NOMO-1 treated with DMSO at 0.1 percent for 48 hours (cell line): ENCODE results near the gene CTNND2.

ENCODE experiments used
- DNase-seq: peaks from one replicate; lab custom pipeline; 2025; ENCODE audit not compliant: unreplicated experiment; lab: John Stamatoyannopoulos, UW

The CTNND2 gene

DNA sequence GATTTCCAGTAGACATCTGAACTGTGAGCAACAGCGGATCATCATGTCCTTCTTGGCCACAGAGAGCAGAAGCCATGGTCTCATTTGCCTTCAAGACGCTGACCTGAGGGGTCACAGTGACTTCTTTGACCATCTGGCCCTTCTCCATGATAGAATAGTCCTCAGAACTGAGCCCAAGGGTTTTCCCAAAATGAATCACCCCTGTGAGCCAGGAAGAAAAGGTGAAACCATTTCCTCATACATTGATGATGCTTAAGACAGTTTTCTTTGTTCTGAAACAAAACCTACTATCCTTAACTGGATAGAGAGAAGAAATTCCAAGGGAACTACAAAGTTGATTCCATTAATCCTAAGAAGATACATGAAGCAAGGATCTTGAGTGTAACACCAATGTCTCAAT, 503.9 kb downstream of the CTNND2 start:
- DNase-seq, result no peak

DNA sequence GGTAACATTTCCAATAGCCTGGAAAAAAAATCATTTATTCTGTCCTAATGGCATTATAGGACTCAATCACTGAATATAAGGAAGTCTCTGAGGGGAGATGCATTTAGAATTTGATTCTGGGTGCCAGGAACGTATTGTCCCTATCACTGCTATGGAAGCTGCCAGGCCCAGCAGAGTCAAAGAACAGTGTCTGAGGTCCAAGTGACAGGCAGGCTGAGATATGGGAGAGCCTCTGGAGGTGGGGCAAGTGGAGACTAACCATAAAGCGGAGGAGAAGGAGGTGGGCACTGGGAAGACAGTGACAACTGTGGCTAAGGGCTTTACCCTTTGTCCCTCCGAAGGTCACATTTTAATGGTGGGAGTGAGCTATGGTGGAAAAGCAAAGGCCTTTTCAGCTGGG, 505.5 kb downstream of the CTNND2 start:
- DNase-seq, result no peak

GRCh38 chr5:11397549-11397948, 506.7 kb downstream of the CTNND2 start:
- no peak for DNase-seq

- no peak for DNase-seq
These were observed 507.3 kb downstream of the CTNND2 start for GRCh38 chr5:11396917-11397316.

DNA sequence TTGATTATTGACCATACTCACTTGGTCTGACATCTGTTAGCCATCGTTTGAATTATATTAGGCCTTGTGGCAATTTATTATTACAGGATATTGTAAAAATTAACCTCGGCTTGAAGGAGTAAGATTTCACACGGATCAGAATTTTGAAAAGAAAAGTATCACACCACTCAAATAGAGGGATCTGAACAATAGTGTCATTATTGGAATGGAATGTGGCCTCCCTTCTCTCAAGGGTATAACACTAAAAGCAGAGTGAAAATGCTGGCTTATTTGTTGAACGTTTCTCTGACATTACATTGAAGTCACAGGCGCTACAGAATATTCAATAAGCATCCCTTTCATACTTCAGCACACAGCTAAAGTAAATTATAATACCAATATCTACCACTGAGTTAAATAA, 509.3 kb downstream of the CTNND2 start:
- no peak for DNase-seq

DNA sequence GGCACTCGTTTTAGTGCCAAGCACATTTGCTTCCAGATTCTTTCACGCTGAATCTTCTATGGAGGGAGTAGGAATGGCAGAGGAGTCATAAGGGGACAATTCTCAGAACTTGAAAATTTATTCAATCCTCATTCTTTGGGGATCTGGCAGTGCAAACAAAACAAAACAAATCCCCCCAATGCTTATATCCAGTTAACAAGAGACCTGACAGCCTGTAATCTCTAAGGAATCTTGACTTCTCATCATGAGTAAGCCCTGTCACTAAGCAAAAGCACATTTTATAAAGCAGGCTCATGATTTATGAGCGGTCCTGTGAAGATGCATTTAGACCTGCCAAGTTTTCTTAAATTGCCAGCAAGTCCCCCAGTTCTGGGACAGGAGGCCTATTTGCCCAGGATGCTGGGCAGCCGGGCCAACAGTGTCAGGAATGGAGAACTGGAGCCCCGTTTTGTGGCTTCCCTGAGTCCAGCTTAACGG, 513.9 kb downstream of the CTNND2 start:
- no peak for DNase-seq

DNA sequence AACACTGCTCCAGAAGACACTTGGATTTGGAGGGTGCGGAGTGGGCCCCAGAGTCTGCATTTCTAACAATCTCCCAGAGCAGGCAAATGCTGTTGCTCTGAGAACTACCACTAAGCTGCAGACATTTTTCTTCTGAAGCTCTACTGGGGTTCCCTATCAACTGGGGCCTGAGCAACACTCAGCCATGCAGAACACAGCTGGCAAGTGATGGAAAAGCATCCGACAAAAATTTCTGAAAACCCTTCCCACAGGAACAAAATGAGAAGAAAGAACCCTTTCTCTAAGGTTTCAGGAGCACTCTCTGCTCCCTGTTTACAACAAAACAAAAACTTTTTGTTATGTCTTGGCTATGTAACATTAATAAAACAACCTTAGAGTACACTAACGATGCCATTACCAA, 516.9 kb downstream of the CTNND2 start:
- DNase-seq, result no peak

DNA sequence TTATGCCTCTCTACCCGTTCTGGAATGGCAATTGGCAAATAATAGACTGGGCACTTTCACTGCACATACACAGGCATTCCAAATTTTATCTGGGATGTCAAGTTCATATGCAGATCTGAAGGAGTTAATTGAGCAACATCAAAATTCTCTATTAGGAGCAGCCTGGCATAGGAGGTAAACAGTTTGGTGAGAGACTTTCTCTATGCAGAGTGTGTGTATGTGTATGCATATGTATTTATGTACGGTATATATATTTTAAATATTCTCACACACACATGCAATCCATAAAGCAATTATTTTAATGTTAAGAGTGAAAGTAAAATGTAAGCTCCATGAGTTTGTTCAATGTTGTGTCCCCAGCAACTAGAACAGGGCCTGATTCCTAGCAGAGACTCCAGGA, 517.8 kb downstream of the CTNND2 start:
- no peak for DNase-seq

DNA sequence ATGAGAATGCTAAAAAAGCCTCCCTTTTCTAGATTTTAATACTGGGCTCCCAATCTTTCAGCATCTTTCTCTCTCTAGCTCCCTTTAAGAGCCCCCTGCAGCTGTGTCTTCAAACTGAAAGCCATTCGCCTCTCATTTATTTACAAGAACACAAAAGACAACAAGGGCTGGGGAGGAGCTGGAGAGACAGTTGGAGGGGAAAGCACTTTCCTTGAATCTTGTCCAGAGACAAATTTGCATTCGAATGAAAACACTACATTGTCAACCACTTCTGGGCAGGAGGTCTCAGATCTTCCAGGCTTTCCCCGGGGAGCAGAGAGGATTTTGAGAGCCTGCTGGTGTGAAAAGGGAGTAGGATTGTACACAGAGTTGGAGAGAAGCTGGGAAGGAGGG, 518.3 kb downstream of the CTNND2 start:
- DNase-seq, result no peak

GRCh38 chr5:11385251-11385900, 518.9 kb downstream of the CTNND2 start:
- DNase-seq, result no peak

GRCh38 chr5:11384441-11385250, 519.6 kb downstream of the CTNND2 start:
- DNase-seq, result no peak

GRCh38 chr5:11383506-11384095, 520.6 kb downstream of the CTNND2 start:
- no peak for DNase-seq

- DNase-seq, result no peak
These were observed 525.8 kb downstream of the CTNND2 start for GRCh38 chr5:11378461-11378860.

DNA sequence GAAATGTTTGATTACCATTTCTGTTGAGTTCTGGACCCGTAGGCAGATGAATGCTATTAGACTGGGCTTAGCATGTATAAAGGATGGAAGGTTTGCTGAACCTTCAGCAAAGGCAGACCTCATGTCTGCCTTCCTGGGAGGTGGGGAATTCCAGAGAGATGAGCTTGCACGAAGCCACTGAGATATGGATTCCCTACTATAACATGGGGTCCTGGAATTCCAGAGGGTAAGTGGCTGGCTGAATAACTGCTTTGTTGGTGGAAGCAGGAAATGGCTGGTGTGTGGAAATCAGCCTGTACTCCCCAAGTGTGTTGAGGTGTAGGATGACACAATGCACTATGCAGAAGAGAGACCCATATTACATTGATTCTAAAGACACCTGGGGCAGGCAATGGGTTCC, 526.4 kb downstream of the CTNND2 start:
- no peak for DNase-seq

GRCh38 chr5:11372191-11372590, 532.1 kb downstream of the CTNND2 start:
- DNase-seq, result no peak

- DNase-seq, result no peak
These were observed 533.2 kb downstream of the CTNND2 start for GRCh38 chr5:11371021-11371420.

DNA sequence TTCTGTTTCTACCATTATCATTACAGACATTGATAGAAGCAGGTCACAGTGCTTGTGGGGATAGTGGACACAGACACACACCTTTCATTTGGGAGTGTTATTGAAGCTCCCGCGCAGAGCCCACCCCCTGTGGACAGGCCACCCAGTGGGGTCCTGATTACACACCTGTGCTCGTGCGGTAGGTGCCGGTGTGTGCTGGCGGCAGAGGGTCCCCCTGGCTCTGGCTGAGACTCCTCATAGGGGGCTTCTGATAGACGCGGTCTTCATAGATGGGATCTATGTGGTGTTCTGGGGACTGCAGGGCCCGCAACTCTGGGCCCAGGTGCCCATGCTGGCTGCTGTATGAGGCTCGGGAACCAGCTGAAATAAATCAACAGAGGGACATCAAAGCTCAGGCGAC, 539.7 kb downstream of the CTNND2 start:
- no peak for DNase-seq

DNA sequence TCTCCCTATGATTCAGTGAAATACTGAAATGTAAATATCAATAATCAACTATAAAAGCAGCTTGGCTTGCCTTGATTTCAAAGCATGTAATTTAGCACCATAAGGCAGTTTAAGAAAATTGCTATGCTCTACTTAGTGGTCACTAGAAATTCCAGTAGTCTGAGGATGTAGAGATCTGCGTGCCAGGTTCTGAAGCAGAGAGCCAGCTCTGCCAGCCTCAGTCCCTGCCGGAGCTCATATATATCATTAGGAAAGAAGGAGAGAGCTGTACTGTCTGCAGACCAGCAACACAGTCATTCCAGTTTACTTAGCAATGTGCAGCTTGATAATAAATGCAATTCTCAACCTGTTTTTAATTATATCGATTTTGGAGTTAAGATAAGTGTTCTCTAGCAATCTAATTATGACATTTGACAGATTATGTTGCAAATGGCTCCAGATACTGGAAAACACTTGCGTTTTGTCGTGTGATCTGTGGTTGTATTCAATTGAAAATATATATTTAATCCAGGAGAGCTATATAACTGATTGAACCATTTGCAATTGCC, 540.5 kb downstream of the CTNND2 start:
- no peak for DNase-seq

- DNase-seq, result no peak
These were observed 542.5 kb downstream of the CTNND2 start for GRCh38 chr5:11361768-11362167.

DNA sequence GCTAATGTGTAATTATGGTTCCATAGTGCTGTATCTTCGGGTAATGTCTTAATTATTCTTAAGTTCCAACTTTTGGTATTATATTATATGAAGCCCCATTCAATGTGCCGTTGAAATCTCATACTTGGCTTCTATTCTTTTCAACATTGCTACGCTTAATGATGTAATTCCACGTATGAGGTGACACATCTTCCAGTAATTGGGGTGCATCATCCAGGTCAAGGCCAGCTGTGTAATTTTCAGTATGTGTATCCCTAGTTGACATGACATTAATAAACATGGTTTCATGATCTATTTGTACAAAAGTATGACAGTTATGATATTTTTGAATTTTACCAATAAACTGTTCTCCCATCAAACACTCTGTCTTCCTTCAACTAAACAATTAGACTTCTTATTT, 546.3 kb downstream of the CTNND2 start:
- DNase-seq, result no peak

DNA sequence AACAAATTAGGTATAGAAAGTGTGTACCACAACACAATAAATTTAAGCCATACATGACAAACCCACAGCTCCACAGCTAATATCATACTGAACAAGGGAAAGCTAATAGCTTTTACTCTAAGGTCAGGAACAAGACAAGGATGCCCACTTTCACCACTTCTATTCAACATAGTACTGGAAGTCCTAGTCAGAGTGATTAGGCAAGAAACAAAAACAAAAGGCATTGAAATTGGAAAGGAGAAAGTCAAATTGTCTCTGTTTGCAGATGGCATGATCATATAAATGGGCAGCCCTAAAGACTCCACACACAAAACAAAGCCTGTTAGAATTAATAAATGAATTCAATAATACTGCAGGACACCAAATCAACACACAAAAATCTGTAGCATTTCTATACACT, 548.8 kb downstream of the CTNND2 start:
- DNase-seq, result no peak

DNA sequence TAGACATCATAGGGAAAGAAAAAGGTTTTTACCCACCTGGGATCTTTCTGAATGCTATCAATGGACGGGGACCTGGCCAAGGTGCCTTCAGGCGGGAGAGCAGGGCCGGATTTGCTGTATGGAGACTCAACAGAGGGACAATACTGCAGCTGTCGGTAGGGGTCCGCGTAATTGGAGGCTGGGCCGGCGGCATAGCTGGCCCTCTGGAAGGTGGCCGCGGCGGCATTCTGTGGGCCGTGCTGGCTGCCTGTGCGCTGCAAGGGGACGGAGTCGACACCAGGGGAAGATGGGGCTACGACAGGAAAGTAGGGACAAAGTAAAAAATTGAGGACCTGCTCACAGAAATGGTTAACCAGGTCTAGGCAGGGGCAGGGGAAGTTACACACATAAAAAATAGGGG, 557.9 kb downstream of the CTNND2 start:
- no peak for DNase-seq
